Ovary (tissue), 9 donors: Measurements from ENCODE around the gene HS3ST4. TPM values are rescaled to one million over a fixed set of nuclear protein-coding genes. Genes with fewer than 3 reads are reported as not detected.

Experiments
- DNase-seq, 5 donors: peaks; one replicate each; pipeline ENCODE4 v3.0.0-alpha.2; 2019 to 2020
- H3K27ac ChIP-seq, 2 donors: fragments of 200-600 bp; one replicate each; pipeline versions ENCODE4 v1.5.1 to v1.8.0; 2019 to 2022
- H3K27me3 ChIP-seq: fragments of 200-600 bp; one replicate; pipeline ENCODE4 v1.8.0; 2022
- H3K36me3 ChIP-seq: fragments of 200-600 bp; sonication (generic); one replicate; pipeline ENCODE4 v1.5.1; 2019
- H3K4me1 ChIP-seq: one replicate; pipeline ENCODE4 v1.8.1; 2013; ENCODE audit warnings: mild to moderate bottlenecking, moderate library complexity; ENCODE audit not compliant: insufficient read depth
- H3K4me3 ChIP-seq: fragments of 200-600 bp; sonication (generic); one replicate; pipeline ENCODE4 v1.5.1; 2017
- H3K9me3 ChIP-seq, 2 donors: fragments of 200-600 bp in 1 of 2; sonication (generic) in 1 of 2; one replicate each; pipeline versions ENCODE4 v1.5.1 to v1.8.1; 2013 to 2019; ENCODE audit warnings: mild to moderate bottlenecking in 1 of 2, moderate library complexity in 1 of 2
- CTCF ChIP-seq, 3 donors: fragments of 450-650 bp in 2 of 3; fragments of 200-600 bp in 1 of 3; IDR thresholded peaks; one replicate each; pipeline versions ENCODE4 v1.5.1 to v1.8.0; 2016 to 2022; ENCODE audit warnings: antibody characterized with exemption in 3 of 3, mild to moderate bottlenecking in 1 of 3
- EP300 ChIP-seq: sonication (generic); formaldehyde crosslinking; IDR thresholded peaks from one replicate; pipeline ENCODE4 v1.6.1; 2017; ENCODE audit warnings: antibody characterized with exemption
- POLR2A ChIP-seq: fragments of 450-650 bp; IDR thresholded peaks from one replicate; pipeline ENCODE4 v1.6.1; 2017; ENCODE audit warnings: antibody characterized with exemption, mild to moderate bottlenecking, moderate library complexity
- WGBS, 3 donors: extraction: QIAGEN DNeasy Blood & Tissue Kit in 1 of 3; methylation state at CpG; one replicate each; pipeline versions ENCODE4 v1.1.5 to v1.1.7; 2013 to 2017; 5-methylcytosine and 5-hydroxymethylcytosine counted together
- intact Hi-C, 4 donors: fragments of 100-400 bp; cut with DNase I; formaldehyde crosslinking; loops; one replicate each; pipeline versions ENCODE4 v1.11.0 to v1.15.1; 2022 to 2023
- microRNA counts: library from miRNA; unstranded; fragments of <30 nt; microRNA quantifications from one replicate; lab custom pipeline; 2016
- microRNA-seq, 3 donors: library from miRNA; unstranded; fragments of <30 nt; microRNA quantifications; one replicate each; pipeline versions ENCODE4 to v1.2.0, GENCODE V29; 2019 to 2020
- polyA plus RNA-seq, 2 donors: library from polyadenylated mRNA; stranded (reverse); fragments of 200-250 nt in 1 of 2; fragments of 350-450 nt in 1 of 2; fragmentation: Illumina TruSeq in 1 of 2; extraction: RNeasy Lipid Tissue Mini Kit (QIAGEN cat#74804) in 1 of 2; gene quantifications; one replicate each; pipeline ENCODE4 v1.2.3, GENCODE V29; 2013 to 2014
- small RNA-seq: library from RNA; depleted of rRNA; stranded (forward); fragments of <200 nt; gene quantifications from one replicate; pipeline ENCODE3, GENCODE V24; 2016
- total RNA-seq, 7 donors: library from RNA; depleted of rRNA in 2 of 7; stranded (reverse); fragments of >200 nt in 2 of 7; fragmentation: NEBNext Ultra II Directional in 3 of 7; extraction: Animal tissue kit (Norgen Biotek cat#: 25700) in 3 of 7; gene quantifications; one replicate each; pipeline versions ENCODE4 v1.1.0 to v1.2.4, GENCODE V29; 2016 to 2023
- donor health status: DM: no; HTN: no; CAD: no; lungs with moderate emphysema.
- donor health status: DM: no; HTN: no; CAD: no.
- donor health status: Bipolar disorder and iron deficiency.
- donor health status: DM: yes; HTN: yes; CAD: no.
- donor health status: DM: no; HTN: no; CAD: no.
- donor health status: DM: yes; HTN: yes; CAD: no.

Gene HS3ST4
- total and polyA plus RNA-seq, 9 donors = 0.10 to 0.34 TPM; not detected in 7

DNA sequence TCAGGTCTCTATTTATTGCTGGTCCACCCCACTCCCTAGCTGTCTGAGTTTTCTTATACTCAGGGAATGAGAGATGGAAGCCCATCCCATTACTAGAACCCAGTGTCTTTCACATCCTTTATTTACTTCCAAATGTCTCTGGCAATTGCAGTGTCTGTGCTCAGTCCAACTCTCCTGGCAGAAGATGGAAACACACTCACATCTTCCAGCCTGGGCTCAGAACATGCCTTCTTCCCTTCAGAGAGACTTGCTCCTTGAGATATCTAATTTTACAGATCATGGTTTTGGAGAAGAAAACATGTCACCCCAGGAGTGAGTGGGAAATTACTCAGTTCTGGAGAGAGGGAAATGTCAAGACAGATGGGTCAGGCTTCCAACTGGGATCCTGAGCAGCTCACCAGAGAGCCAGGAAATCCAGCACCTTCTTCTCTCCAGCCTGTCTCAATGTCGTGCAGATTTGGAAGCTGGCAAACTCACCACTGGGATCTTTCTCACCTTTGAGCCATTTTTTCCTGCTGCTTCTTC, 494.4 kb downstream of the HS3ST4 start:
- H3K27ac ChIP-seq = no peak overlapping the region
- intact Hi-C loops = no loop called here
- no peaks in the 10 kb centered on the region for H3K36me3 ChIP-seq
- H3K4me3 ChIP-seq = no peak overlapping the region
- DNase-seq = no peak
- TF ChIP-seq EP300 (no peak), CTCF (IDR thresholded peaks at IDR 0.05) (no peak), POLR2A (no peak)
- H3K4me1 ChIP-seq = no peaks in the 10 kb centered on the region
- no peaks in the 10 kb centered on the region for H3K9me3 ChIP-seq
- no peaks in the 10 kb centered on the region for H3K27me3 ChIP-seq
- 66 to 73% (median 73%) methylated on average over 1 of the region's 1 CpG for WGBS, 3 donors

MicroRNAs encoded within 50 kb of the gene (microRNA counts, 767-probe panel; counts per million panel counts)
- 530 counts per million, percentile 78 among the panel's probes with 10 or more counts for microRNA hsa-miR-548w (lab: Ali Mortazavi, UCI)

Small RNAs within 50 kb of the gene (microRNA-seq; reads per million reads assigned to microRNA genes)
- gene MIR548W = 0 reads per million in 3 donors

Small RNAs within 50 kb of the gene (small RNA-seq; reads per million reads assigned to genes)
- not detected for gene HMGN2P3
- gene MIR548W = not detected
- gene RNA5SP405 = not detected
